HG03066 (cell line): ENCODE data around the gene GAL3ST2.

ENCODE experiments used
- ATAC-seq: cut with Tn5 transposase; IDR thresholded peaks from one replicate; pipeline ENCODE4 v1.9.1; 2021; ENCODE audit warnings: low read depth; ENCODE audit not compliant: unreplicated experiment

Gene GAL3ST2

DNA sequence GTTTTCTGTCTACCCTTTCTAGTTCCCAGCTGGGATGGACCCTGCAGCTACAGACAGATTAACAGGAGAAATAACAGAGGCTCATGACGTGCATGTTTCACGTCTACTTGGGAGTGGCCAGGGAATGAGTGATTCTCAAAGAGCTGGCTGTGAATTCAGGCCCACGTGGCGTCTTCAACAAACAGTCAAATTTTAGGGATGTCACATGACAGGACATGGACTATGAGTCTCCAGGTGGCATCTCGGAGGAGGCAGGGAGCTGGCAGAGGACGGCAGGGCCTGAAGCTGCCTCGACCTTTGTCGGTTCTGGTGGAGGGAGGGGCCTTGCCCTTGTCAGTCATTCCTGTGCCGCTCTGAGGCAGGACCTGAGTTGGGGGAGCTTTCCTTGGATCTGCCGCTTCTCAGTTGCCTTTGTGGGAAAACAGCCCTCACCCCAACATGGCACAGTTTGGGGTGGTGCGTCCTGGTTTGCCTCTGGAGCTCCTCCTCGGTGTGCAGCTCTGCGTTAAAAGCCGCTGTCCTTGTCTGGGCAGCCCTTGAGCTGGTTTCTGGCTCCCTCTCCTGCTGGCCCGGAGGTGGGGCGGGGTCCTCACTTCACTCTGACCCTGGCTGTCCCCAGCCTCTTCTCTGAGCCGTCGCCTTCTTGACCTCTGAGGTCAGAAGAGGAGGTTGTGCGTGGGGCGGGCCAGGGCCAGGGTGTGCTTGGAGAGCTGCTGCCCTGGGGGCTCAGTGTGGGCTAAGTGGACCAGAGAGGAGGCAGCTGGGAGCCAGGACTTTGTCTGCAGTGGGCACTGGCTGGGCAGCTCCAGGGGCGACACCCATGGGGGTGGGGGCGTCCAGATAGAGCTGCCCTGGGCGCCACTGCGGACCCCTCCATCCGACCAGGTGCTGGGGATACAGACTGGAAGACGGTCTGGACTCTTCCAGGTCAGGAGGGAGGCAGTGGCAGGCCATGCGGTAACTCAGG is 12.1 kb upstream of the GAL3ST2 start:
- no peak for ATAC-seq

- no peak for ATAC-seq
Observed at GRCh38 chr2:241767464-241768250, 9.0 kb upstream of the GAL3ST2 start.

DNA sequence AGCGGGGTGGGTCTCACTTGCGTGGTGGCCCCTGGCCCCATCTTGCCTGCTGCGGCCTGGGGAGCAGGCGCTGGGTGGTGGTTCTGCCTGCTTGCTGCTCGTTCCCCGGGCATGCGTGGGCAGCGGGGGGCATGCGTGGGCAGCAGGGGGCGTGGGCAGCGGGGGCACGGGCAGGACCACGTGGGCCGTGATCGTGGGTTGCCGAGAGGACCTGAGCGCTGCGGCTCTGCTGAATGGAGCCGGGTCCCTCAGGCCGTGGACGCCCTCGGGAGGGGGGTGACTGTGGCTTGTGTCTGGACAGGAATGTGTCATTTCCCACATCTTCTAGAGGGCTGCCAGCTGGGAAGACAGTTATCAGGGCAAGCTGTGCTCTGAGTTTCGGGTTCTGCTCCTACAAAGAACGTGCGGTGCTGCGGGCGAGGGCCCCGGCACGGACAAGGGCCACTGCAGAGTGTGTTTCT is 8.3 kb upstream of the GAL3ST2 start:
- ATAC-seq = no peak

DNA sequence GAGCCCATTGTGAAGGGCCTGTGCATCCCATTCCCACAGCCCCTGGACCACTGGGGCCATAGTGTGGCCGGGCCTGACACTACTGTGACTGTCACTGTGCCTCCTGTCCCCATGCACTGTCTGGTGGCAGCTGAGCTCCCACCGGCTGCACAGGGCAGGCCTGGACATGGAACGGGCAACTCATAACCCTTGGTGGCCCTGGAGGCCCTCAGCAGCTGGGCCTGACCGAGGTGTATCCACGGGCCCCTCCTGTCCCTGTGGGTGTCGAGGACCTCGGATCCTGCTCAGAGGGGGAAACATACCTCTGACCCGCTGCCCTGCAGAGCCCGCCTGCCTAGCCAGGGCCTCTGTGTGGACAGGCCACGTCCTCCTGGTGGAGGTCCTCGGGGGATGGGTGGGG is 7.8 kb upstream of the GAL3ST2 start:
- no peak for ATAC-seq

GRCh38 chr2:241769819-241770184 is 6.8 kb upstream of the GAL3ST2 start:
- no peak for ATAC-seq

DNA sequence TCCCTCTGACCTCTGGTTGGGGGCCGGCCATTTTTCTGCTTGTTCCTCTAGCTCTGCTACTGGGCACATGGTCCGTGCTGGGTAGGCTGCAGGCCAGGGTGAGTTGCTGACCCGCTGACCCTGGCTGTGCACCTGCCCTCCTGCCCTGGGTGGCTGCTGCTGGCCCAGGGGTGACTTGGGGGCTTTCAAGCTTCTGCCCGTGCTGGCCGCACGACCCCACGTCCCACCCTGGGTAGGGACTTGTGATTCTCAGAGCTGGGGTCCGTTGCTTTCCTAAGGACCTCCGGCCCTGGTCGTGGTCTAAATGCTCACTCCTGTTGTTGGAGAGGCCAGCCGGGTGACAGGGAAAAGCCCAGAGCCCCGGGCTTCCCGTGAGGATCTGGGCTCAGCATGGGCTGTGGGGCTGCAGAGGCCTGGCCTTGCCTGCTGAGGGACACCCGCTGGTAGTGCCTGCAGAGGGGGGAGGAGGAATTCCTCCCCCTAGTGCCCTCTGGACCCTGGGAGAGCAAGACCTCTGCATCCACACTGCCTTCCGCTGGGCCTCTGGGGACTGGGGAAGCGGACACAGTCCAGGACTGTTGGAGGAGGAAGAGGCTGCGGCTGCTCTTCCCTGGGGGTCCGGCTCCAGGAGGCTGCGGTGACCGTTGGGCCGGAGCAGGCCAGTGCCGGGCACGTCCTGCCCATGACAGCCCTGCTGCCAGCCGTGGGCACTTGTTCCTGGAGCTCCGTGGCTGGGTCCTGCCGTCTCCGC is 6.3 kb upstream of the GAL3ST2 start:
- ATAC-seq = no peak

- ATAC-seq = no peak
Observed at GRCh38 chr2:241770936-241771285, 5.7 kb upstream of the GAL3ST2 start.

- ATAC-seq = no peak
Observed at GRCh38 chr2:241771286-241772062, 5.1 kb upstream of the GAL3ST2 start.

DNA sequence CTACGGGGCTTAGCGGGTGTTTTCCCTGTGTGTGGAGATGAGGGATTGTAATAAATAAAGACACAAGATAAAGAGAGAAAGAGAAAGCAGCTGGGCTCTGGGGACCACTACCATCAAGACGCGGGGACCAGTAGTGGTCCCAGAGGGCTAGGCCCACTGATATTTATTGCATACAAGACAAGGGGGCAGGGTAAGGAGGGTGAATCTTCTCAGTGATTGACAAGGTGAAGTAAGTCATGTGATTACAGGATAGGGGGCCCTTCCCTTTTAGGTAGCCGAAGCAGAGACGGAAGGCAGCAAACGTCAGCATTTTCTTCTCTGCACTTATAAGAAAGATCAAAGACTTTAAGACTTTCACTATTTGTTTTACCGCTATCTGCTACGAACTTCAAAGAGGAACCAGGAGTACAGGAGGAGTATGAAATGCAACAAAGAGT is 4.5 kb upstream of the GAL3ST2 start:
- ATAC-seq = no peak

GRCh38 chr2:241773511-241774418 is 2.9 kb upstream of the GAL3ST2 start:
- no peak for ATAC-seq

DNA sequence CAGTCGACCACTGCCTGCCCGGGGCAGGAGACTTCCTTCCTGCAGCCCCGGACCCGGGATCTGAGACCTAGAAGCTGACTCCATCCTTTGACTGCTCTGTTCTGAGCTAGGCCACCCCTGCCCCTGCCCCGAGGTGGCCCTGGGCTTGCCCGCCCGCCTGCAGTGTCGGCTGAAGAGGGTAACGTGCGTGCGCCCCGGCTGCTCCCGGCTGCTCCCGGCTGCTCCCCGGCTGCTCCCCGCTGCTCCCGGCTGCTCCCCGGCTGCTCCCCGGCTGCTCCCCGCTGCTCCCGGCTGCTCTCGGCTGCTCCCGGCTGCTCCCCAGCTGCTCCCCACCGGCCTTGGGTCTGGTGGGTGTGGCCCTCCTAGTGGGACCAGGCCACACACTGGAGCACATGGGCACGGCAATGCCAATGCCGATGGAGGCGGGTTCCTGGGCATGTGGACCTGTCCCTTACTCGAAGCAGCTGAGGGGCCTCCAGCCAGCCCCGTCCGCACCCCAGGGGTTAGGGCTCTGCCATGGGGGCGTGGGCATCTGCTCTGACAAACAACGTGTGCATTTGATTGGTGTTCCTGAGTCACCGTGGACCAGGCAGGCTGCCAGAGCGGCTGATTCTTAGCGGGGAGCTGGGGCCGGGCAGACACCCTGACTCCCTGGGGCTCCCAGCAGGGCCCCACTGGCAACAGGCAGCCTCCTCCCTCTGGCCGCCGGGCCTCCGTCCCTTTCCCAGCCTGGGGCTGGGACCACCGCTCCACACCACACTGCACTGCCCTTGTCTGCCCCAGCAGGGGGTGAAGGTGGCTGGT is 2.0 kb upstream of the GAL3ST2 start:
- no peak for ATAC-seq

DNA sequence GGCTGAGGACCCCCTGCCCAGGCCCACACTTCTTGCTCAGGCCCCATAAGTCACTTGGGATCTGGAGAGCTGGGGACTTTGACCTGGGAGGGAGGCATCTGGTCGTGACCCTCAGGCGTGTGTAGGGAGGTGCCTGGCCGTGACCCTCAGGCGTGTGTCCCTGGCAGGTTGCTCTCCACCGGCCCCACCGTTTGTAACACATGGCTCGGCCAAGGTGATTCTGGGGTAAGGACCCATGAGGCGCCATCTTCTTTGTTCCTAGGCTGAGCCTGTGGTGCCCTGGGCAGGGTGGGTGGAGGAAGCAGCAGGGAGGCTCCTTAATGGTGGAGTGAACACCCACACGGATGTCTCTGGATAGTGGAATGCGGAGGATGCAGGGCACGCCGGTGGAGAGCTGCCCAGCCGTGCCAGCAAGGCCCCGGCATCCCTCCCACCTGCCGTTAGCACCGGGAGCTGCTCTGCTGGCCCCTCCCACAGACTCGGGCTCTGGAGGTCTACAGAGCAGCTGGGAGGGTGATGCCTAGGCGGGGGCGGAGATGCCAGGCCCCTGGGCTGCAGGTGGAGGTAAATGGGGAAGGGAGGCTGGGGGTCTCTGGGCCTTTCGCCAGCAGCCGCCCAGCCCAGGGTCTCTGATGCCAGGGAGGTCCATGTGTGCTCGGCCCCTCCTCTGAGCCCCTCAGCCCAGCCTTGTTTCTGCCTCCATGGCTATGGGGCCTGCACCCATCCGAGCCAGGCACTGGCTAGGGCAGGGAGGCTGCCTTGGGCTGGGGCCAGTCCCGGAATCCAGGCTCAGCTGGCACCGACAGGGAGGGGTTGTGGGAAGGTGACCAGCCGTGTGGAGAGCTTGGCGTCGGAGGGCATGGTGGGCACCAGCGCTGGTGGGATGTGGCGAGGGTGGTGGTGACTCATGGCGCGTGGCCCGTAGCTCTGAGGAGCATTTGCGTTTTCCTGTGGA is 1.1 kb upstream of the GAL3ST2 start:
- no peak for ATAC-seq

DNA sequence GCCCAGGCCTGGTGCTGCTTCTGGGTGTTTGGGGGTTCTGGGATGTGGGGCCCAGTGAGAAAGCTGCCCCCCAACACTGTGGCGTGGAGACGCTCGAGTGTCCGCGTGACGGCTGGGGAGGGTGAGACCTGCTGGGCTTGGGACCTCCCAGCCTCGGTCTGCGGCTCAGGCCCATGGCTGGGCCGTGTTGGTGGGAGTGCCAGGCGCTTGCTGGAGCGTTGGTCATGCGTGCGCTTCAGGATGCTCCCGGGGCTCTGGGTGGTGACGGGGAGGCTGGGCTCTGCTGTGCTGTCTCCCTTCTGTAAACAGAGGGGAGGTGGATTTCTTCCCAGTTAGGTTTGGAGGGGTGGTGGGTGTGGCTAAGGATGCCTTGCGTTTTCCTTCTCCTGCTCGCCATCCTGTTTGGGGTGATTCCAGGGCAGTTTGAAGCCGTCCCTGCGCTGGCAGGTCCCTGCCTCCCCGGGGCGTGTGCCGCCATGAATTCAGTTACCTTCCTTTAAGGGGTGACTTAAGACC is 606 bp downstream of the GAL3ST2 start:
- no peak for ATAC-seq

- ATAC-seq = no peak
Observed at GRCh38 chr2:241777686-241778627, 1.3 kb downstream of the GAL3ST2 start.

GRCh38 chr2:241780939-241781569 is 4.4 kb downstream of the GAL3ST2 start:
- no peak for ATAC-seq
